Endothelial cell of umbilical vein (primary cell): Measurements from ENCODE around the gene MAMDC4. TPM values are rescaled to one million over a fixed set of nuclear protein-coding genes. Genes with fewer than 3 reads are reported as not detected.

Experiments
- BruUV-seq: library from RNA; stranded (reverse); fragments of 400-500 nt; replicated peaks from 2 replicates; lab custom pipeline; 2021; lab: Mats Ljungman, UMichigan
- CTCF ChIA-PET: fragments of 300-600, 350-600 bp; sonication (Branson Sonifier 250); formaldehyde crosslinking; loops from one replicate; lab custom pipeline; 2021; ENCODE audit warnings: antibody characterized with exemption, inconsistent platforms; lab: Charles Lee
- POLR2A ChIA-PET: fragments of 300-600, 350-600 bp; sonication (Branson Sonifier 250); formaldehyde crosslinking; loops from one replicate; lab custom pipeline; 2021; ENCODE audit warnings: antibody characterized with exemption, inconsistent platforms; lab: Charles Lee
- DNase-seq: peaks from one replicate; pipeline ENCODE4 v3.0.0-alpha.2; 2011; ENCODE audit warnings: low read depth, low spot score
- FAIRE-seq: peaks from 2 replicates; lab custom pipeline; 2011; peaks lifted over from hg19 to GRCh38; lab: Jason Lieb, UNC
- H2AFZ ChIP-seq: 2 replicates; pipeline ENCODE4 v1.6.0; 2012; ENCODE audit warnings: low read depth, low read length, control low read depth, inconsistent platforms
- H3K27ac ChIP-seq: 2 replicates; pipeline ENCODE4 v1.5.1; 2011; ENCODE audit warnings: low read depth, mild to moderate bottlenecking, control low read depth, low read length, moderate library complexity; ENCODE audit not compliant: insufficient read depth
- H3K27me3 ChIP-seq, 2 experiments: 2 replicates each; pipeline versions ENCODE4 v1.6.0 to v1.6.1; 2011; ENCODE audit warnings: low read length in 2 of 2, mixed read lengths in 1 of 2; ENCODE audit not compliant: control insufficient read depth in 2 of 2, insufficient read depth in 2 of 2
- H3K36me3 ChIP-seq, 2 experiments: 2 replicates in 1 of 2; 3 replicates in 1 of 2; pipeline ENCODE4 v1.5.1; 2011; ENCODE audit warnings: low read length in 2 of 2, mild to moderate bottlenecking in 1 of 2, moderate library complexity in 1 of 2; ENCODE audit not compliant: control insufficient read depth in 2 of 2, insufficient read depth in 2 of 2; ENCODE audit errors: extremely low read depth in 1 of 2
- H3K4me1 ChIP-seq: 3 replicates; pipeline ENCODE4 v1.5.1; 2011; ENCODE audit warnings: mild to moderate bottlenecking, low read length; ENCODE audit not compliant: control insufficient read depth, insufficient read depth; ENCODE audit errors: extremely low read depth
- H3K4me2 ChIP-seq: 2 replicates; pipeline ENCODE4 v1.6.1; 2011; ENCODE audit warnings: low read length, control low read depth, mixed read lengths; ENCODE audit not compliant: insufficient read depth
- H3K4me3 ChIP-seq, 3 experiments: fragments of 200-600 bp in 1 of 3; sonication (generic), shearing (Covaris generic) in 1 of 3; replicated peaks in 1 of 3; 2 replicates each; pipeline ENCODE4 v1.5.1; 2011 to 2016; ENCODE audit warnings: control low read depth in 3 of 3, low read length in 3 of 3, mild to moderate bottlenecking in 2 of 3, inconsistent platforms in 1 of 3, low read depth in 1 of 3, moderate library complexity in 1 of 3; ENCODE audit not compliant: insufficient read depth in 1 of 3
- H3K79me2 ChIP-seq: 2 replicates; pipeline ENCODE4 v1.6.0; 2012; ENCODE audit warnings: low read length, inconsistent platforms; ENCODE audit not compliant: control insufficient read depth, insufficient read depth
- H3K9ac ChIP-seq: replicated peaks from 2 replicates; pipeline ENCODE3; 2011; ENCODE audit warnings: low read length, control low read depth; ENCODE audit not compliant: insufficient read depth; ENCODE audit errors: extremely low read depth
- H3K9me1 ChIP-seq: replicated peaks from 3 replicates; pipeline ENCODE4 v1.6.0; 2011; ENCODE audit warnings: mild to moderate bottlenecking, low read length; ENCODE audit not compliant: control insufficient read depth, insufficient read depth; ENCODE audit errors: extremely low read depth
- H3K9me3 ChIP-seq: replicated peaks from 2 replicates; pipeline ENCODE4 v1.5.1; 2012; ENCODE audit warnings: low read length, inconsistent platforms; ENCODE audit not compliant: control insufficient read depth, insufficient read depth
- H4K20me1 ChIP-seq: replicated peaks from 2 replicates; pipeline ENCODE3; 2011; ENCODE audit warnings: mild to moderate bottlenecking, low read length; ENCODE audit not compliant: control insufficient read depth, insufficient read depth; ENCODE audit errors: extremely low read depth
- CTCF ChIP-seq, 2 donors: IDR thresholded peaks; 1 replicate in 1 of 2; 2 replicates in 1 of 2; pipeline ENCODE4 v1.5.1; 2011; ENCODE audit warnings: low read length in 2 of 2, mild to moderate bottlenecking in 2 of 2, moderate library complexity in 2 of 2, control low read depth in 1 of 2, inconsistent platforms in 1 of 2, low read depth in 1 of 2; ENCODE audit not compliant: insufficient read depth in 1 of 2; ENCODE audit errors: extremely low read depth in 1 of 2
- EZH2 ChIP-seq: IDR thresholded peaks from 2 replicates; pipeline ENCODE4 v1.6.1; 2012; ENCODE audit warnings: borderline replicate concordance, low read depth, mild to moderate bottlenecking, moderate library complexity, low read length, inconsistent platforms; ENCODE audit not compliant: severe bottlenecking
- FOS ChIP-seq: IDR thresholded peaks from 2 replicates; pipeline ENCODE4 v1.6.1; 2011; ENCODE audit warnings: mild to moderate bottlenecking, low read length, moderate library complexity, borderline replicate concordance; ENCODE audit not compliant: insufficient read depth
- GATA2 ChIP-seq: IDR thresholded peaks from 2 replicates; pipeline ENCODE4 v1.7.0; 2011; ENCODE audit warnings: low read depth, mild to moderate bottlenecking, moderate library complexity, mixed read lengths, low read length; ENCODE audit not compliant: insufficient read length, insufficient read depth
- JUN ChIP-seq: IDR thresholded peaks from 2 replicates; pipeline ENCODE4 v1.6.1; 2011; ENCODE audit warnings: borderline replicate concordance, low read depth; ENCODE audit not compliant: insufficient read length, insufficient read depth
- MAX ChIP-seq: IDR thresholded peaks from 2 replicates; pipeline ENCODE4 v1.6.1; 2011; ENCODE audit not compliant: insufficient read depth, insufficient read length
- MYC ChIP-seq: IDR thresholded peaks from one replicate; pipeline ENCODE4 v1.6.1; 2011; ENCODE audit warnings: mild to moderate bottlenecking, low read depth, low read length
- POLR2A ChIP-seq: IDR thresholded peaks from 2 replicates; pipeline ENCODE4 v1.6.1; 2012; ENCODE audit warnings: low read depth, mild to moderate bottlenecking, control low read depth, low read length
- POLR2AphosphoS5 ChIP-seq: IDR thresholded peaks from 2 replicates; pipeline ENCODE4 v1.6.1; 2012; ENCODE audit warnings: low read depth, mild to moderate bottlenecking, control low read depth, low read length, moderate library complexity; ENCODE audit not compliant: insufficient read depth
- dilution Hi-C: fragments of 300-500 bp; cut with MboI; formaldehyde crosslinking; loops from one replicate; pipeline ENCODE4 v1.15.0; 2019; ENCODE audit warnings: low sequenced_read_pairs; ENCODE audit not compliant: extremely low pct_ligation_motif_present
- intact Hi-C: fragments of 100-400 bp; cut with micrococcal nuclease; formaldehyde crosslinking; loops from one replicate; pipeline ENCODE4 v1.10.0; 2022
- polyA plus RNA-seq, 4 experiments: library from polyadenylated mRNA; depleted of rRNA in 3 of 4; stranded (reverse) in 3 of 4; unstranded in 1 of 4; fragments of >200 nt; gene quantifications; 2 replicates each; pipeline versions ENCODE4 v1.2.1 to v1.2.3, GENCODE V29; 2011 to 2012; ENCODE audit warnings: missing spikeins in 1 of 4
- total RNA-seq: library from RNA; stranded (reverse); gene quantifications from 2 replicates; pipeline ENCODE4 v1.2.3, GENCODE V29; 2021

Gene MAMDC4
- total and polyA plus RNA-seq, 2 donors (not counting 3 experiments of a cell fraction or from before 2014, with no cell fraction given), result 3.6 to 7.2 TPM

- DNase-seq (no peak), FAIRE-seq (no peak)
- Histone ChIP-seq H3K79me2 (no peaks in the 10 kb centered on the region), H3K9me3 (no peaks in the 10 kb centered on the region), H3K4me2 (no peak overlapping the region), H3K27me3 (no peaks in the 10 kb centered on the region), H3K27ac (no peak overlapping the region), H3K9ac (no peak overlapping the region), H2AFZ (no peak overlapping the region), H3K4me3 (no peak overlapping the region), H3K9me1 (no peaks in the 10 kb centered on the region), H4K20me1 (no peaks in the 10 kb centered on the region), H3K4me1 (no peaks in the 10 kb centered on the region), H3K36me3 (peaks cover 4 to 21% of the 10 kb centered on the region in 2 experiments)
- no peak for TF ChIP-seq EZH2
- TF ChIP-seq FOS, result no peak
- no peak for TF ChIP-seq CTCF (IDR thresholded peaks at IDR 0.05; ENCODE audit: extremely low read depth in 1 of 2, insufficient read depth in 1 of 2, low read depth in 1 of 2, low read length in 2 of 2)
- TF ChIP-seq POLR2A, result no peak
- no peak for TF ChIP-seq JUN
- no peak for TF ChIP-seq MAX
- no peak for TF ChIP-seq POLR2AphosphoS5
- TF ChIP-seq GATA2, result no peak
- TF ChIP-seq MYC, result no peak
- POLR2A ChIA-PET, result interaction anchor here (0.6 kb wide), 1 partner anchor 22 kb away, joined by 3 read pairs; no protein-coding TSS in a partner anchor
- dilution Hi-C loops (no loop called here), intact Hi-C loops (no loop called here)
- no TSS peak for BruUV-seq
- CTCF ChIA-PET, result interaction anchor here (0.6 to 1.4 kb wide), 4 partner anchors 10 to 113 kb away, joined by 3 to 4 read pairs (median 3); no protein-coding TSS in a partner anchor
These were observed 16.8 kb upstream of the MAMDC4 start for GRCh38 chr9:136835162-136835931.
